K562 (cell line): Measurements from ENCODE around the gene SPINT1. TPM values are rescaled to one million over a fixed set of nuclear protein-coding genes. Genes with fewer than 3 reads are reported as not detected.

ENCODE experiments used
- BHLHE40 ChIP-seq: IDR thresholded peaks from 2 replicates; pipeline ENCODE4 v1.6.1; 2011; ENCODE audit warnings: low read length, improper control_type of control experiment
- E2F3 ChIP-seq: fragments of 250-450 bp; sonication (Bioruptor Pico); IDR thresholded peaks from 2 replicates; pipeline ENCODE4 v1.4.0; 2020; ENCODE audit warnings: mild to moderate bottlenecking
- ELF2 ChIP-seq: fragments of 250-450 bp; sonication (Bioruptor Pico); IDR thresholded peaks from 2 replicates; pipeline ENCODE4 v1.5.0; 2021; ENCODE audit warnings: mild to moderate bottlenecking
- FOXJ2 ChIP-seq: fragments of 200-800 bp; sonication (Bioruptor generic); IDR thresholded peaks from 2 replicates; pipeline ENCODE4 v1.6.1; 2016; ENCODE audit warnings: missing genetic modification characterization, missing compliant biosample characterization
- HCFC1 ChIP-seq: IDR thresholded peaks from 2 replicates; pipeline ENCODE4 v1.6.1; 2012; ENCODE audit warnings: low read depth, low read length, improper control_type of control experiment
- ILK ChIP-seq: fragments of 450-650 bp; IDR thresholded peaks from 2 replicates; pipeline ENCODE4 v1.6.1; 2016; ENCODE audit warnings: missing genetic modification characterization, low read depth, mild to moderate bottlenecking, missing compliant biosample characterization, moderate library complexity, borderline replicate concordance
- KLF6 ChIP-seq: fragments of 250-450 bp; sonication (Bioruptor Pico); IDR thresholded peaks from 2 replicates; pipeline ENCODE4 v1.4.0; 2020; ENCODE audit warnings: mild to moderate bottlenecking, moderate library complexity, borderline replicate concordance
- NCOA4 ChIP-seq: fragments of 450-650 bp; IDR thresholded peaks from 2 replicates; pipeline ENCODE4 v1.6.1; 2018; ENCODE audit warnings: mild to moderate bottlenecking; ENCODE audit not compliant: partially characterized antibody
- NRF1 ChIP-seq, 2 experiments: fragments of 450-650 bp; IDR thresholded peaks in 1 of 2; conservative IDR thresholded peaks in 1 of 2; 2 replicates each; pipeline ENCODE4 v1.6.1; 2014; ENCODE audit warnings: mild to moderate bottlenecking in 2 of 2
- PBX2 ChIP-seq, 2 experiments: IDR thresholded peaks in 1 of 2; conservative IDR thresholded peaks in 1 of 2; 2 replicates each; pipeline ENCODE4 v1.6.1; 2016; ENCODE audit warnings: low read depth in 2 of 2, mild to moderate bottlenecking in 1 of 2, missing compliant biosample characterization in 1 of 2, missing genetic modification characterization in 1 of 2, moderate library complexity in 1 of 2
- SAFB ChIP-seq: fragments of 200-400 bp; formaldehyde crosslinking; IDR thresholded peaks from 2 replicates; pipeline ENCODE4 v1.6.1; 2017; ENCODE audit warnings: low read depth, low read length, borderline replicate concordance
- STAT5B ChIP-seq: fragments of 250-450 bp; sonication (Bioruptor Pico); IDR thresholded peaks from 2 replicates; pipeline ENCODE4 v1.8.0; 2021; ENCODE audit warnings: mild to moderate bottlenecking, inconsistent platforms
- TAF1 ChIP-seq: IDR thresholded peaks from 2 replicates; pipeline ENCODE4 v1.6.1; 2011; ENCODE audit warnings: mild to moderate bottlenecking, low read length, moderate library complexity; ENCODE audit not compliant: insufficient read depth, control insufficient read depth, severe bottlenecking; ENCODE audit errors: extremely low read depth
- TCF7L2 ChIP-seq: fragments of 150-350 bp; IDR thresholded peaks from 2 replicates; pipeline ENCODE4 v1.6.1; 2016; ENCODE audit warnings: low read depth, mild to moderate bottlenecking, low read length, moderate library complexity
- ZNF239 ChIP-seq: fragments of 250-450 bp; sonication (Bioruptor Pico); IDR thresholded peaks from 2 replicates; pipeline ENCODE4 v1.4.0; 2020; ENCODE audit warnings: mild to moderate bottlenecking
- ZNF282 ChIP-seq: sonication (generic); formaldehyde crosslinking; IDR thresholded peaks from 2 replicates; pipeline ENCODE4 v1.8.1; 2023; ENCODE audit warnings: missing genetic modification reagents
- polyA plus RNA-seq, 8 experiments: library from polyadenylated mRNA; depleted of rRNA in 4 of 8; stranded (reverse) in 5 of 8; unstranded in 3 of 8; fragments of >200 nt; fragmentation: Nextera tagmentation in 2 of 8; fragmentation: Illumina TruSeq in 1 of 8; extraction: Ambion mirVana in 2 of 8; extraction: Trizol in 1 of 8; gene quantifications; 2 replicates each; pipeline versions ENCODE4 v1.2.1 to v1.2.3, GENCODE V29; 2011 to 2014; ENCODE audit warnings: inconsistent platforms in 1 of 8, missing spikeins in 1 of 8
- total RNA-seq, 7 experiments: library from RNA; depleted of rRNA in 6 of 7; stranded (reverse); fragments of >200 nt in 6 of 7; fragmentation: Illumina TruSeq in 2 of 7; extraction: Trizol in 2 of 7; gene quantifications; 2 replicates each; pipeline versions ENCODE4 v1.2.1 to v1.2.3, GENCODE V29; 2011 to 2021; ENCODE audit warnings: low replicate concordance in 1 of 7
- TF ChIP-seq, protein P1 (sequence below), 2 experiments: fragments of 450-650 bp; conservative IDR thresholded peaks; 2 replicates each; pipeline ENCODE4 v1.6.1; 2017; ENCODE audit warnings: mild to moderate bottlenecking in 2 of 2, moderate library complexity in 2 of 2
- TF ChIP-seq, protein P2 (sequence below): sonication (generic); formaldehyde crosslinking; IDR thresholded peaks from 2 replicates; pipeline ENCODE4 v1.8.0; 2022; ENCODE audit warnings: mild to moderate bottlenecking, missing genetic modification reagents
- TF ChIP-seq, protein P3 (sequence below): fragments of 250-450 bp; sonication (Bioruptor Pico); IDR thresholded peaks from 2 replicates; pipeline ENCODE4 v1.5.0; 2020; ENCODE audit warnings: mild to moderate bottlenecking, borderline replicate concordance

The SPINT1 gene
- total and polyA plus RNA-seq, 9 of the 15 experiments (the other 6 are each of a cell fraction or from before 2014, with no cell fraction given) = 0.78 to 4.5 (median 1.5) TPM

DNA sequence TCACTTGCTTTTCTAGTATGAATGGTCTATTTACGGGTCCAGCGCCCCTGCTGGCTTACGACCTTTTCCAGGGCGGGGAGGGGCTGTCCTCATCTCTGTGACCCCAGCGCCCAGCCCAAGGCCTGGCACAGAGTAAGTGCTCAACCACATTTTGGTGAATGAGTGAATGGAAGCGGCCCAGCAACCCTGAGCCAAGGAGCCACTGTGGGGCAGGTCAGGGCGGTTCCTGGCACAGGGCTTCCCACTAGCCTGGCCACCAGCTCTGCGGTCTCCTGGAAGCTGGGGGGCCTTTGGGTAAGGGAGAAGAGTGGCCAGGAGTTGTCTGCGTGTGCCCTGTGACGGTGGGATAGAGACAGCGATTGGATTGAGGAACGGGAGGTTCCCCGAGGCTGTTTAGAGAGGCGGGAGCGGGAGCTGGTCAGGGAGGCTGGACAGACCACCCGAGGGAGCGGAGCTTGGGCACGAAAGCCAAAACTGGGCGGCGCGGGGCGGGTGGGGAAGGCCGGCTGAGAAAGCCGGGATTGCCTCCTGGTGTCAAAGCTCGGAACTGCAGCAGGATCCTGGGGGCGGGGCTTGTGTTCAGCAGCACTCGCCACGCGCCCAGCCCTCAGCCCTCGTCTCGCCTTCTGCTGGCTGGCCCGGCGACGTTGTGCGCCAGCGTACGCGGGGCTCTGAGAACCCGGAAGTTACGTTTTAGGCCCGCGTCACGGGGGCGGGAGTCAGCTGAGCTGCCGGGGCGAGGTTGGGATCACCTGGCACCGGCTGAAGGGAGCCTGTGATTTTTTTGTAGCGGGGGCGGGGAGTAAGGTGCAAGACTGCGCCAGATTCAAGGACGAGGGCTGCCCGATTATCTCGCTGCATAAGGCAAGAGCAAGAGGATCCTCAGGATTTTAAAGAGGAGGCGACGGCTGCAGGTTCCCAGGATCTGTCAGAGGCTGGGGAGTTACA, 50.2 kb downstream of the SPINT1 start, which contains the start of gene VPS18 (continued):
- TF ChIP-seq NRF1 (conservative IDR thresholded peaks at IDR 0.05 in 1 of 2, IDR thresholded peaks at IDR 0.05 in 1 of 2) (peak; percentile 87 to 89), HCFC1 (peak; percentile 66), FOXJ2 (tag) (no peak; the same call in 1 of the 2 replicates), NCOA4 (no peak), KLF6 (CRISPR knock-in tag) (0 out of 2 replicates have a peak, but pooled peaks have one; percentile 20), TAF1 (peak; percentile 62), ZNF239 (no peak), ILK (tag) (no peak), ELF2 (CRISPR knock-in tag) (peak; percentile 83), TCF7L2 (no peak), BHLHE40 (peak; percentile 34), E2F3 (CRISPR knock-in tag) (no peak), SAFB (no peak), ZNF282 (CRISPR knock-in tag) (0 out of 2 replicates have a peak, but pooled peaks have one; percentile 34), STAT5B (CRISPR knock-in tag) (no peak), PBX2 (CRISPR knock-in tag; IDR thresholded peaks at IDR 0.05; ENCODE audit: low read depth) (no peak), PBX2 (tag; conservative IDR thresholded peaks at IDR 0.05; ENCODE audit: low read depth) (no peak)
- TF ChIP-seq, protein P1, sequence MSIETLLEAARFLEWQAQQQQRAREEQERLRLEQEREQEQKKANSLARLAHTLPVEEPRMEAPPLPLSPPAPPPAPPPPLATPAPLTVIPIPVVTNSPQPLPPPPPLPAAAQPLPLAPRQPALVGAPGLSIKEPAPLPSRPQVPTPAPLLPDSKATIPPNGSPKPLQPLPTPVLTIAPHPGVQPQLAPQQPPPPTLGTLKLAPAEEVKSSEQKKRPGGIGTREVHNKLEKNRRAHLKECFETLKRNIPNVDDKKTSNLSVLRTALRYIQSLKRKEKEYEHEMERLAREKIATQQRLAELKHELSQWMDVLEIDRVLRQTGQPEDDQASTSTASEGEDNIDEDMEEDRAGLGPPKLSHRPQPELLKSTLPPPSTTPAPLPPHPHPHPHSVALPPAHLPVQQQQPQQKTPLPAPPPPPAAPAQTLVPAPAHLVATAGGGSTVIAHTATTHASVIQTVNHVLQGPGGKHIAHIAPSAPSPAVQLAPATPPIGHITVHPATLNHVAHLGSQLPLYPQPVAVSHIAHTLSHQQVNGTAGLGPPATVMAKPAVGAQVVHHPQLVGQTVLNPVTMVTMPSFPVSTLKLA (conservative IDR thresholded peaks at IDR 0.05) = peak; percentile 95 to 96
- TF ChIP-seq, protein P2, sequence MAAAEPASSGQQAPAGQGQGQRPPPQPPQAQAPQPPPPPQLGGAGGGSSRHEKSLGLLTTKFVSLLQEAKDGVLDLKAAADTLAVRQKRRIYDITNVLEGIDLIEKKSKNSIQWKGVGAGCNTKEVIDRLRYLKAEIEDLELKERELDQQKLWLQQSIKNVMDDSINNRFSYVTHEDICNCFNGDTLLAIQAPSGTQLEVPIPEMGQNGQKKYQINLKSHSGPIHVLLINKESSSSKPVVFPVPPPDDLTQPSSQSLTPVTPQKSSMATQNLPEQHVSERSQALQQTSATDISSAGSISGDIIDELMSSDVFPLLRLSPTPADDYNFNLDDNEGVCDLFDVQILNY = no peak
- TF ChIP-seq, protein P3, sequence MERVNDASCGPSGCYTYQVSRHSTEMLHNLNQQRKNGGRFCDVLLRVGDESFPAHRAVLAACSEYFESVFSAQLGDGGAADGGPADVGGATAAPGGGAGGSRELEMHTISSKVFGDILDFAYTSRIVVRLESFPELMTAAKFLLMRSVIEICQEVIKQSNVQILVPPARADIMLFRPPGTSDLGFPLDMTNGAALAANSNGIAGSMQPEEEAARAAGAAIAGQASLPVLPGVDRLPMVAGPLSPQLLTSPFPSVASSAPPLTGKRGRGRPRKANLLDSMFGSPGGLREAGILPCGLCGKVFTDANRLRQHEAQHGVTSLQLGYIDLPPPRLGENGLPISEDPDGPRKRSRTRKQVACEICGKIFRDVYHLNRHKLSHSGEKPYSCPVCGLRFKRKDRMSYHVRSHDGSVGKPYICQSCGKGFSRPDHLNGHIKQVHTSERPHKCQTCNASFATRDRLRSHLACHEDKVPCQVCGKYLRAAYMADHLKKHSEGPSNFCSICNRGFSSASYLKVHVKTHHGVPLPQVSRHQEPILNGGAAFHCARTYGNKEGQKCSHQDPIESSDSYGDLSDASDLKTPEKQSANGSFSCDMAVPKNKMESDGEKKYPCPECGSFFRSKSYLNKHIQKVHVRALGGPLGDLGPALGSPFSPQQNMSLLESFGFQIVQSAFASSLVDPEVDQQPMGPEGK = no peak
